Amniotic stem cell (primary cell): Measurements from ENCODE around the gene DEFB121.
"Not testable (repeated sequence)": the region's sequence is repeated elsewhere in the genome, so short reads cannot be mapped to it uniquely, and the experiment has no call there.

Experiments used
- DNase-seq: peaks from one replicate; lab custom pipeline; 2025; lab: John Stamatoyannopoulos, UW

The DEFB121 gene, protein sequence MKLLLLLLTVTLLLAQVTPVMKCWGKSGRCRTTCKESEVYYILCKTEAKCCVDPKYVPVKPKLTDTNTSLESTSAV

DNA sequence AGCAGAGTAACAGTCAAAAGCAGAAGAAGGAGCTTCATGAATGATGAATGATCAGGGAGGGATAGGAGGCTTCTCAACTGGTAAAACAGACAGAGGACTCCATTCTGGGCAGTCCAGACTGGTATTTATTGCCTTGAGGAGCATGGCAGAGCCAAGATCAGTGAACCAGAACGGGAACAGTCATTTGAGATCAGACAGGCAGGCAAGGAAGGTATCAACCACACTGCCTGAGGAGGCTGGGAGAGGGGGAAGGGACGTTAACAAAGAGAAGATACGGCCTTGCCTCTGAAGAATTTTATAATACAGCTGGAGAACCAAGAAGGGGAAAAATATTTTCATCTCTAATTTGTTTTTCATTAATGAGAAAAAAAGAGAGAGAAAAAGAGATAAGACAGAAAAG lies at the start of gene DEFB121:
DEFB121 (minus strand) TSS at position 101 of the 400 bp plus-strand sequence; CDS start at position 38, 63 bp downstream.
- no peak for DNase-seq

DNA sequence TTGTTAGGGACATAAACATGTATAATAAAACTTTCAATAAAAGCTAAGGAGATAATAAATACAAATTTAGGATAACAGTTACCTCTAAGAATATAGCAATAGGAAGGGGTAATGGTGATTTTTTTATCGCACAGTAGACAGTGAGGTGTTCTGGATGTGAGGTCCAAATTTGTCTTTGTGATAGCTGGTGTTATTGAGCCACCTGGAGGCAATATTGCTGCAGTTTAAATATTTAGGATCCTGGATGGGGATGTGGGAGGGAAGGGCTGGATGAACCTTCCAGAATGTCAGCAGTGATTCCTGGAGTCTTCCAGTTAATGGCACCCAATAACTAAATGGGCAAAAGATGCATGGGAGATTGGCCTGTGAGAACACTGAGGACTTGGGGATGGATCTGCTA lies 48.3 kb upstream of the DEFB121 start:
- no peak for DNase-seq

DNA sequence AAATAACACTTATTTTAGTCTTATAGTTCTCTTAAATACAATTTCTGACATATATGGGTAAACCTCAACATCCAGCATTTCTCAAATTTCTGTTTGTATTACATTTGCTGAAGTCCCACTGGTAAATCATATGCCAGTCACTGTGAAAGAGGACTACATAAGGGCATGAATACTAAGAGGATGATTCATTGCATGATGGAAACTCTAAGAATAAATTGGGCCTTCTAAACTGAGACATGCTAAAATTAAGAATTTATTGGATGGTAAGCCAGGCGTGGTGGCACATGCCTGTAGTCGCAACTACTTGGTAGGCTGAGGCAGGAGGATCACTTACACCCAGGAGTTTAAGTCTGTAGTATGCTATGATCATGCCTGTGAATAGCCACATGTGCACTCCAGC lies 46.6 kb upstream of the DEFB121 start:
- no peak for DNase-seq

DNA sequence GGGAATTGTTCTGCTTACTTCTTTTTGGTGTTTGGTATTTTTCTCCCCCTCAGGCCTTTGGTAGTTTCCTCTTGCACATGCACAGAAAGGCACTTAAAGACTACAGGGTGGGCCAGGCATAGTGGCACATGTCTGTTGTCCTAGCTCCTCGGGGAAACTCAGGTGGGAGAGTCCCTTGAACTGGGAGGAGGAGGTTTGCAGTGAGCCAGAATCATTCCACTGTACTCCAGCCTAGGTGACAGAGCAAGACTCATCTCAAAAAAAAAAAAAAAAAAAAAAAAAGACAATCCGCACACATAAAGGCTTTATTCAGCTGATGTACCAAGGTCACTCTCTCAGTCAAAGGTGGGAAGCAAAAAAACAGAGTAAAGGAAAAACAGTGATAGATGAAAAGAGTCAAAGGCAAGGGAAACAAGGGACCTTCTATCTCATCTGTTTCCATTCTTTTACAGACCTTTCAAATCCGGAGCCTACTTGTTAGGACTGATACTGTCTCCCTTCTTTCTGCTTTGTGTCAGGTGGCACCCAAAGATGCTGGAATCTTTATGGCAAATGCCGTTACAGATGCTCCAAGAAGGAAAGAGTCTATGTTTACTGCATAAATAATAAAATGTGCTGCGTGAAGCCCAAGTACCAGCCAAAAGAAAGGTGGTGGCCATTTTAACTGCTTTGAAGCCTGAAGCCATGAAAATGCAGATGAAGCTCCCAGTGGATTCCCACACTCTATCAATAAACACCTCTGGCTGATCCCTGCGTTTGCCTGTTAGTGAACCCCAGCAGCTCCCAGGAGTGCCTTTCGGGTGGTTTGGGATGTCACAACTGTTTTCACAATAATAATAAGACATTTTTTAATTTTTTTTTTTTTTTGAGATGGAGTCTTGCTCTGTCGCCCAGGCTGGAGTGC lies 43.7 kb upstream of the DEFB121 start:
- DNase-seq, result no peak

DNA sequence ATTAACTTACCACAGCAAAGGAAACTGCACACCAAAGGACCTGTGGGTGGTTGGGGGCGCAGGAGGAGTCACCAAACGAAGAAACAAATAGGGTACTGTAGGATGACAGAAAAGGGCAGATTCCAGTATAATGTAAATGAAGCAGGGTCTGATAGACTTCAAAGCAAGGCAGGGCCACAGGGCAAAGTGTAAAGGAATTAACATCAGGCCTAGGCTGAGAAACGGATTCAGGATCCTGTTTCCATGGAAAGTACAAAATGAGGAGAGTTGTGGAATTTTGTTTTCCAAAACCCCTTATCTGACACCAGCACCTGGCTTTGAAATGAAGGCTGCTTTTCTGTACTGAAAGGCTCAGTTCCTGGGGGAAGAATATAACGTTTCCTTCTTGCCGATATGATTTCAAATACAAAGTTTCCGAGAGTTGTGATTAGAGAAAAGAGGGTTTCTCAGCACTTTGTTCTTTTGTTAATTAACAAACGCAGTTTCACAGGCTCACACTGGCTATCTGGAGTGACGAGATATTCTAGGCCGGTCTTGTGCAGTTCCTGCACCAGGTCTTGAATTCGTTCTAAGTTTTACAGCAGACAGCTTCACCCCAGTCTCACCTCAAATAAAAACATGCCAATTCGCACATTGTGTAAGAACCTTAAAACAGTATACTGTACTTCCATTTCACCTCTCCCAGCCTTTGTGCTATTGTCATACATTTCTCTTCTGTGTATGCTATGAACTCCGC lies 40.2 kb upstream of the DEFB121 start:
- no peak for DNase-seq

DNA sequence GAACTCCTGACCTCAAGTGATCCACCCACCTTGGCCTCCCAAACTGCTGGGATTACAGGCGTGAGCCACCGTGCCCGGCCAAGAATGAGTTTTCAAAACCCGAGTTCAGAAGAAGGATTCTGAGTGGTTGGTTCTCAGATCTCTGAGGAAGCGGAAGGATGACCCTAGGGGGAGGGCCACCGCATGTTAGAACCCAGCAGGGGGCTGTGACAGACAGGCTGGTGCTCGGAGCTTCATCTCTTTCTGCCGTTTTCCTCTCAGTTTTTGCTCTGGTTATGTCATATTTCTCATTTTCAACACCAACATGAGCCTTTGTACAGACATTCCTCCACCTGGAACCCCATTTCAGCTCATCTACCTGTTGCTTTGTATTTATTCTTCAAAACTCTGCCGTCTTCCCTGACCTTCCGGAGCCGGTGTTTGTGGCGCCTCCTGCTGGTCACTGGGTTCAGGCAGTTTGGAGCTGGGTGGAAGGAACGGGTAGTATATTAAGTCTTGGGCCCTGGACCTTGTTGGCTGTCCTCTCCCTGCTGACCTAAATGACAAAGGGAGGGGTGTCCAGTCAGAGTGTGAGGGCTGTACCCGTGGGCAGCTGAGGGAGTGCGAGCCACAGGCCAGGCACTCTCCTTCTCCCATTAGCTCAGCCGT lies 34.1 kb upstream of the DEFB121 start, which contains the start of gene DEFB123:
DEFB123 (plus strand) TSS at position 621 of the 648 bp plus-strand sequence. CDS start 67 bp downstream, outside the sequence.
- DNase-seq, result no peak

DNA sequence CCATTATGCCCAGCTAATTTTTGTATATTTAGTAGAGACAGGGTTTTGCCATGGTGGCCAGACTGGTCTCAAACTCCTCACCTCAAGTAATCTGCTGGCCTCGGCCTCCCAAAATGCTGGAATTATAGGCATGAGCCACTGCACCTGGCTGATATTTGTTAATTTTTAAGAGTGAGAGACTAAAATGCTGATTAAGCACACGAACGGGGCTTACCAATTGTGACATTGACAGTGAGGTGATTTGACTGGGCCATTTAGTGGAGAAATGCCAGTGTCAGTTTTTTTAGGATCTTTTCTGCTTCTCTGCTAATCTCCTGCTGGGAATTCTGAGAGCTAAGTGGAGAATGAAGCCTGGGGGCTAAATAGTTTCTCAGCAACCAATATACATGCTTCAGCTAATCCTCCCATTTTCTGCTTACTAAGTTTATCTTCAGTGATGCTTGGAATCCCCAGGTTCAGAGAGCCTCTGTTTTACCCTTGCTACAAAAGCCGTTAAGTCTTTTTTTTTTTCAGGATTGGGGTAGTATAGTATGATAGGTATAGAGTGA lies 24.6 kb upstream of the DEFB121 start:
- no peak for DNase-seq

DNA sequence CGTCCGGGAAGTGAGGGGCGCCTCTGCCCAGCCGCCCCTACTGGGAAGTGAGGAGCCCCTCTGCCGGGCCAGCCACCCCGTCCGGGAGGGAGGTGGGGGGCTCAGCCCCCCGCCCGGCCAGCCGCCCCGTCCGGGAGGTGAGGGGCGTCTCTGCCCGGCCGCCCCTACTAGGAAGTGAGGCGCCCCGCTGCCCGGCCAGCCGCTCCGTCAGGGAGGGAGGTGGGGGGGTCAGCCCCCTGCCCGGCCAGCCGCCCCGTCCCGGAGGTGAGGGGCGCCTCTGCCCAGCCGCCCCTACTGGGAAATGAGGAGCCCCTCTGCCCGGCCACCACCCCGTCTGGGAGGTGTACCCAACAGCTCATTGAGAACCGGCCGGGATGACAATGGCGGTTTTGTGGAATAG lies 21.6 kb upstream of the DEFB121 start:
- DNase-seq, result not testable (repeated sequence)

DNA sequence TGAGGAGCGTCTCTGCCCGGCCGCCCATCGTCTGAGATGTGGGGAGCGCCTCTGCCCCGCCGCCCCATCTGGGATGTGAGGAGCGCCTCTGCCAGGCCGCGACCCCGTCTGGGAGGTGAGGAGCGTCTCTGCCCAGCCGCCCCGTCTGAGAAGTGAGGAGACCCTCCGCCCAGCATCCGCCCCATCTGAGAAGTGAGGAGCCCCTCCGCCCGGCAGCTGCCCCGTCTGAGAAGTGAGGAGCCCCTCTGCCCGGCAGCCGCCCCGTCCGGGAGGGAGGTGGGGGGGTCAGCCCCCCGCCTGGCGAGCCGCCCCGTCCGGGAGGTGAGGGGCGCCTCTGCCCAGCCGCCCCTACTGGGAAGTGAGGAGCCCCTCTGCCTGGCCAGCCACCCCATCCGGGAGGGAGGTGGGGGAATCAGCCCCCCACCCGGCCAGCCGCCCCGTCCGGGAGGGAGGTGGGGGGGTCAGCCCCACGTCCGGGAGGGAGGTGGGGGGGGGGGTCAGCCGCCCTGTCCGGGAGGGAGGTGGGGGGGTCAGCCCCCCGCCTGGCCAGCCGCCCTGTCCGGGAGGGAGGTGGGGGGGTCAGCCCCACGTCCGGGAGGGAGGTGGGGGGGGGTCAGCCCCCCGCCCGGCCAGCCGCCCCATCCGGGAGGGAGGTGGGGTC lies 21.0 kb upstream of the DEFB121 start:
- not testable (repeated sequence) for DNase-seq

DNA sequence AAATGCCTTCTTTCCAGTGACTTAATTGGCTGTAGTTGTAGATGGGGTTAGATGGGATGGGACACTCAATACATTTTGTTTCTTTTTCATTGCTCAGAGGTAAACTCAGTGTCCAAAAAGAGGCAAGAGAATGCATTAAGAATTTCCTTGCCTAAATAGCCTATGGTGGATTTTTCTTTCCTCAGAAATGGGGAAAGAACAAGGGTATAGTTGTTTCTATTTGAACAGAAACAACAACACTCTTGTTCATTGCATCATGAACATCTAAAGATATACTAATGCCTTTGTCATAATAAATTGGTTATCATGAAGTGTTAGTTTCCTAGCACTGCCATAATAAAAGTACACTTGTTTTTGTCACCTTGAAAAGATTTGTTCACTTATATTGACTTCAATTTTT lies 19.8 kb upstream of the DEFB121 start:
- DNase-seq, result no peak

DNA sequence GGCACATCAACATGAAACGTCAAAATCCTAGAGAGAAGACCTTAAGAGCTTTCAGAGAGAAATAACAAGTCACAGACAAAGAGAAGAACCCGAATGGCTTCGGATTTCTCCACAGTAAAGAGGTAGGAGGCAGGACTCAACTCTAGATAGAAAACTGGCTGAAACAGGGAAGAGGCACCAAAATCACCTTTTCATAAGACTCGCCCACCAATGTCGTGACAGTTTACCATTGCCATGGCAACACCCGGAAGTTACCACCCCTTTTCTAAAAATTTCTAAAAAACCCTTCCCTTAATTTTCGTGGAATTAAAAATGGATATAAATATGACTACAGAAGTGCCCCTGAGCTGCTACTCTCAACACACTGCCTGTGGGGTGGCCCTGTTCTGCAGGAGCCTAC lies 12.3 kb upstream of the DEFB121 start:
- no peak for DNase-seq

DNA sequence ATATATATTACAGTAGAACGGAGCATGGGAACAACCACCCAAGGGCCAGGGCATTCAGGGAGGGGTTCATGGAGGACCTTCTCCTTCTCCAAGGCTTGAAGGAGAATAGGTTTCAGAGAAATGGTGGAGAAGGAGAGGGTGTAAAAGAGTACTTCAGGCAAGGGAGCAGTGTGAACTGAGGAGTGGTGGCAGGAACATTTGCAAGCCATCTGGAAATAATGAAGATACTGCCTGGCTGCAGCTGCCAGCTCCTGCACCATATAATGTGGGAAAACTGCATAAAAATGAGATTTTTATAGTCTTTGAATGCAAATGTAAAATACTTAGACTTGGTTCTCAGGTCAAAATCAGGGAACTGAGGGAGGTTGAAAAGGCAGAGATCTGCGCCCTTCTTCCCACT lies 9.6 kb upstream of the DEFB121 start:
- no peak for DNase-seq

DNA sequence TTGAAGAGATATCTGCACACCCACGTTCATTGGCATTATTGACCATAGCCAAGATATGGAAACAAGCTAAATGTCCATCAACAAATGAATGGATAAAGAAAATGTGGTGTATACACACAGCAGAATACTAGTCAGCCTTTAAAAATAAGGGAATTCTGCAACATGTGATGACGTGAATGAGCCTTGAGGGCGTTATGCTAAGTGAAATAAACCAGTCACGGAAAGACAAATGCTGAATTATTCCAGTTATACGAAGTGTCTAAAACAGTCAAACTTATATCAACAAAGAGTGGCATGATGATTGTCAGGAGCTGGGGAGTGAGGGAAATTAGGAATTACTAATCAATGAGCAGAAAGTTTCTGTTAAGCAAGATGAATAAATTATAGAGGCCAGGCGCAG lies 8.4 kb upstream of the DEFB121 start:
- no peak for DNase-seq

DNA sequence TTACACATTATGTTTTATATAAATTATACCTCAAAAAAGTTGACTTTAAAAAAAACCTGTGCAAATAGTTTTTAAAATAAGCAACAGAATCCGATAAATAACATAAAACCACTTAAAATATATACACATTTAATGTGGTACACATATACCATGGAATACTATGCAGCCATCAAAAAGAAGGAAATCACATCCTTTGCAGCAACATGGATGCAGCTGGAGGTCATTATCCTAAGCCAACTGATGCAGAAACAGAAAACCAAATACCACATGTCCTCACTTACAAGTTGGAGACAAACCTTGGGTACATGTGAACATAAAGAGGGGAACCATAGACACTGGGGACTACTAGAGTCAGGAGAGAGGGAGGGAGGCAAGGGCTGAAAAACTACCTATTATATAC lies 4.0 kb upstream of the DEFB121 start:
- no peak for DNase-seq

DNA sequence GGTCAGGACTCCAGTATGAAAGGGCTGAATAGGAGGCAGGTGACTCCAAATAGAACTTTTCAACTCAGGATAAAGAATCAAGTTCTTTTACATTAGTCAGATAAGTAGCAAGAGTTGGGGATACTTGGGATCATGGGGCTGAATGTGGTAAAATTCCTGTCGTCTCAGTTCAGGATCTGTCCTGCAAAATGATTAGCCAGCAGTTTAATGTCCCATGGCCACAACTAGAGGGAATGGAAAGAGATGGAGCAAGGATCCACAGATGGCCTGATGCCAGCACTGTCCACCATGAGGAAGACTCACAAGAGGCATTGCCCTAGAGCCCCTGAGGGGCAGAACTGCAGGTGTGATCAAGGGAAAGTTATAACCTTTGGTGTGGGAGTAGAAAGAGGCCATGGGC lies 2.1 kb downstream of the DEFB121 start:
- no peak for DNase-seq

DNA sequence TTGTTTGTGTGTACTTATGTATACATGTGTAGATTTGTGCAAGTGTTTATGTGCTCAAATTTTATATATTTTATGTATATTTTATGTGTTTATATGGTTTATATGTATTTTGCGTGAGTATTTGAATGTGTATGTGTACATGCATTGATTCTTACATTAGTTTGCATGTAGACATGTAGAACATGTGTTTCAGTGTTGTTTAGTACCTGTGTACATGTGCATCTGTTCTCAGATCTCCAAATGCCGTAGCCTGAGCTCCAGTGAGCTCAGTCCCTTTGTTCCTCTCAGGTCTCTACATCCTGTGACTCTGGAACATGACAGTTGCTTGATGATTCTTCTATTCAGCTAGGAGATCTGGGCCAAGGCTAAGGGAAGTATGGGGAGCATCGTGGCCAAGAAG lies 11.1 kb downstream of the DEFB121 start:
- no peak for DNase-seq

DNA sequence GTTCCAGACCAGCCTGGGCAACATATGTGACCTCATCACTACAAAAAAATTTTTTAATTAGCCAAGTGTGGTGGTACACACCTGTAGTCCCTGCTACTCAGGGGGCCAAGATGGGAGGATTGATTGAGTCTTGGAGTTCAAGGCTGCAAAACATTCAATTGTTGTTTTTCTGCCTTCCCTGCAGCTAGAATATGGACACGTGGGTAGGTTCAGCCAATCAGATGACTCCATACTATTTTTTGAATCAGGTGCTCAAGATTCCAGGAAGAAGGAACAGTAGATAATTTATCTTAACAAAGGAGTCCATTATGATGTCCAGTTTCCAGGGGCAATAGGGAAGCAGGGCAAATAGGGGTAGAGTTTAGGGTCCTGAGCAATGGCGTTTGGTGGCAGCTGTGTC lies 13.2 kb downstream of the DEFB121 start:
- DNase-seq, result no peak

DNA sequence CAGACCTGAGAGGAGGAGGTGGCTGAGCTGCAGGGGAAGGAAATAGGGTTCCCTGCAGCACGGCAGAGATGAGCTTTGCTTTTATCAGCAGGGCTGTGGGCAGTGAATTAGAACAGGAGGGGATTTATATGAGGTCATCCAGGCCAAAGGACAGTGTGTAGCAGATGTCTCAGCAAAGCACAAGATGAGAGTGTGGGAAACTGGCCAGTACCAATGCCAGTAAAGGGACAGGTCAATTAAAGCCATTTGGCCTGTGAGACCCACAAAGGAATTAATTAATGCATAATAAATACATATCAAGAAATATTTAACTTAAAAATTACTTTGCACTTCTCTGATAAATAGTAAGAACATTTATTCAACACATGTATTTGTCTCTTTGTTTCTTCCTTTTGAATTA lies 15.5 kb downstream of the DEFB121 start, which contains the start of gene DEFB119:
DEFB119 (minus strand) TSS at position 101 of the 400 bp plus-strand sequence. CDS start 107 bp downstream, outside the sequence.
- no peak for DNase-seq

DNA sequence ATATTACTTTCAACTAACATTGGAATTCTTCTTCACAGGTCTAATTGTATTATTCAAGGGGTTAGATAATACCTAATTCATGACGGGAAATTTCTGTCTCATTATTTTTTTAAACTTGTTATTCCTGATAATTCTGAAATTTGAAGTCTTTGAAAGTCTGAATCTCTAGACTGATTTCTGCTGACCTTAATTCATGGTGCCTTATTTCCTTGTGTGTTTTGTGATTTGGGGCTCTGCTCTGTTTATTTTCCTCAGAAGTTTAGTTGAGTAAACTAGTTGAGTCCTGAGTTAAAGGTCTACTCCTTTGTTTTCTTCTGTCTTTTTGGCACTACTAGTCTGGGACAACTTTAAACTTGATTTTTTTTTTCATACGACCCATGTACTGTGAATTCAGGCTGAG lies 31.7 kb downstream of the DEFB121 start:
- DNase-seq, result no peak

DNA sequence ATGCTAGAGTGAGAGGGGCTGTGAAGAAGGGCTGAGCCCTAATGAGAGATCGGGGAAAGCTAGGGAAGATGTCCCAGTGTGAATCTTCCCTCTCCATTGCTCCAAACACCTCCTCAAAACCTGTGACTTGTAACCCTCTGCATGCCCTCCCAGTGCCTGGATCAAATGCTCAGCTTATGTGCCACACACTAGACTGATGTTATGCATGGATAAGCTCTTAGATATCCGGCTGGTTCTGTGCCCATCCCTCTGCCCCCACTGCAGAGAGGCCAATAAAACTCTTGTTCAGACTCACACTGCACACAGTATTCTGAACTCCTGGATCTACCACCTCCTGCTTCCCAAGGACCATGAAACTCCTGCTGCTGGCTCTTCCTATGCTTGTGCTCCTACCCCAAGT lies 37.7 kb downstream of the DEFB121 start, which contains the start of gene DEFB118:
DEFB118 (plus strand) TSS at position 301 of the 400 bp plus-strand sequence; CDS start at position 351, 50 bp downstream.
- DNase-seq, result no peak

DNA sequence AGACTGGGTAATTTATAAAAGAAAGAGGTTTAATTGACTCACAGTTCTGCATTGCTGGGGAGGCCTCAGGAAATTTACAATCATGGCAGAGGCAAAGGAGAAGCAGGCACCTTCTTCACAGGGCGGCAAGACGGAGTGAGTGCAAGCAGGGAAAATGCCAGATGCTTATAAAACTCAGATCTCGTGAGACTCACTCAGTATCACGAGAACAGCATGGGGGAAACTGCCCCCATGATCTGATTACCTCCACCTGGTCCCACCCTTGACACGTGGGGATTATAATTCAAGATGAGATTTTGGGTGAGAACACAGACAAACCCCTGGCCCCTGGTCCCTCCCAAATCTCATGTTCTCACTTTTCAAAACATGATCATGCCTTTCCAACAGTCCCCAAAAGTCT lies 41.7 kb downstream of the DEFB121 start:
- DNase-seq, result not testable (repeated sequence)
